MG63 (cell line): ENCODE data around the gene B4GALNT3. TPM values are rescaled to one million over a fixed set of nuclear protein-coding genes. Genes with fewer than 3 reads are reported as not detected.

ENCODE experiments used
- DNase-seq: peaks from one replicate; pipeline ENCODE4 v3.0.0-alpha.2; 2020
- H3K27me3 ChIP-seq: fragments of 250-450 bp; sonication (Bioruptor Pico); 2 replicates; pipeline ENCODE4 v1.5.1; 2020; ENCODE audit warnings: mild to moderate bottlenecking, moderate library complexity
- H3K36me3 ChIP-seq: fragments of 250-450 bp; sonication (Bioruptor Pico); 2 replicates; pipeline ENCODE4 v1.5.1; 2020; ENCODE audit warnings: mild to moderate bottlenecking, moderate library complexity
- H3K4me3 ChIP-seq: fragments of 250-450 bp; sonication (Bioruptor Pico); 2 replicates; pipeline ENCODE4 v1.5.1; 2020; ENCODE audit warnings: mild to moderate bottlenecking, moderate library complexity
- H3K9me3 ChIP-seq: fragments of 250-450 bp; sonication (Bioruptor Pico); 2 replicates; pipeline ENCODE4 v1.5.1; 2020; ENCODE audit warnings: mild to moderate bottlenecking, moderate library complexity
- total RNA-seq: library from RNA; depleted of rRNA; stranded (reverse); fragments of >200 nt; shearing (Covaris generic); gene quantifications from 2 replicates; pipeline ENCODE4 v1.2.3, GENCODE V29; 2014; ENCODE audit warnings: low replicate concordance

Gene B4GALNT3
- total RNA-seq, 1 experiment from 2014 or later, result 0.30 TPM

- no peak for DNase-seq
- no peak overlapping the region for H3K4me3 ChIP-seq
- no peaks in the 10 kb centered on the region for H3K36me3 ChIP-seq
- peaks cover 4% of the 10 kb centered on the region for H3K9me3 ChIP-seq
- peaks cover 6% of the 10 kb centered on the region; the same call in 1 of the 2 replicates for H3K27me3 ChIP-seq
Observed at GRCh38 chr12:524167-524951, 64.6 kb downstream of the B4GALNT3 start.

GRCh38 chr12:526089-526488, 66.3 kb downstream of the B4GALNT3 start:
- Histone ChIP-seq H3K27me3 (no peaks in the 10 kb centered on the region), H3K4me3 (no peak overlapping the region), H3K9me3 (peaks cover 5% of the 10 kb centered on the region), H3K36me3 (no peaks in the 10 kb centered on the region)
- DNase-seq, result no peak

- H3K4me3 ChIP-seq, result no peak overlapping the region
- no peak for DNase-seq
- no peaks in the 10 kb centered on the region for H3K36me3 ChIP-seq
Observed at GRCh38 chr12:527241-527640, 67.5 kb downstream of the B4GALNT3 start.

GRCh38 chr12:527729-528128, 68.0 kb downstream of the B4GALNT3 start:
- Histone ChIP-seq H3K4me3 (no peak overlapping the region), H3K27me3 (no peaks in the 10 kb centered on the region), H3K9me3 (peaks cover 14% of the 10 kb centered on the region), H3K36me3 (no peaks in the 10 kb centered on the region)
- no peak for DNase-seq

More at GRCh38 chr12:527241-527640, 67.5 kb downstream of the B4GALNT3 start:
- Histone ChIP-seq H3K9me3 (peaks cover 12% of the 10 kb centered on the region), H3K27me3 (no peaks in the 10 kb centered on the region)

GRCh38 chr12:530308-530707, 70.6 kb downstream of the B4GALNT3 start:
- peaks cover 14% of the 10 kb centered on the region for H3K9me3 ChIP-seq

GRCh38 chr12:530821-531220, 71.1 kb downstream of the B4GALNT3 start:
- no peaks in the 10 kb centered on the region for H3K36me3 ChIP-seq
- H3K4me3 ChIP-seq, result no peak overlapping the region
- peaks cover 14% of the 10 kb centered on the region for H3K9me3 ChIP-seq
- H3K27me3 ChIP-seq, result no peaks in the 10 kb centered on the region
- DNase-seq, result no peak

More at GRCh38 chr12:530308-530707, 70.6 kb downstream of the B4GALNT3 start:
- no peaks in the 10 kb centered on the region for H3K36me3 ChIP-seq
- H3K27me3 ChIP-seq, result no peaks in the 10 kb centered on the region
- DNase-seq, result peak; percentile 82
- H3K4me3 ChIP-seq, result no peak overlapping the region

GRCh38 chr12:531951-532585, 72.3 kb downstream of the B4GALNT3 start:
- H3K4me3 ChIP-seq, result no peak overlapping the region
- H3K36me3 ChIP-seq, result no peaks in the 10 kb centered on the region
- H3K27me3 ChIP-seq, result no peaks in the 10 kb centered on the region
- peaks cover 14% of the 10 kb centered on the region for H3K9me3 ChIP-seq
- no peak for DNase-seq

- no peaks in the 10 kb centered on the region for H3K27me3 ChIP-seq
- DNase-seq, result peak; percentile 79
- no peaks in the 10 kb centered on the region for H3K36me3 ChIP-seq
- no peak overlapping the region for H3K4me3 ChIP-seq
- peaks cover 14% of the 10 kb centered on the region for H3K9me3 ChIP-seq
Observed at GRCh38 chr12:532908-533565, 73.3 kb downstream of the B4GALNT3 start.

GRCh38 chr12:533718-534117, 74.0 kb downstream of the B4GALNT3 start:
- Histone ChIP-seq H3K27me3 (no peaks in the 10 kb centered on the region), H3K4me3 (no peak overlapping the region), H3K36me3 (no peaks in the 10 kb centered on the region), H3K9me3 (peaks cover 14% of the 10 kb centered on the region)
- DNase-seq, result no peak

- H3K27me3 ChIP-seq, result no peaks in the 10 kb centered on the region
- no peak for DNase-seq
- no peaks in the 10 kb centered on the region for H3K36me3 ChIP-seq
- H3K9me3 ChIP-seq, result peaks cover 12% of the 10 kb centered on the region
- no peak overlapping the region for H3K4me3 ChIP-seq
Observed at GRCh38 chr12:534216-534615, 74.5 kb downstream of the B4GALNT3 start.

GRCh38 chr12:535396-535795, 75.7 kb downstream of the B4GALNT3 start:
- Histone ChIP-seq H3K4me3 (no peak overlapping the region), H3K36me3 (no peaks in the 10 kb centered on the region), H3K27me3 (no peaks in the 10 kb centered on the region), H3K9me3 (peaks cover 10% of the 10 kb centered on the region)
- no peak for DNase-seq

GRCh38 chr12:536751-537245, 77.1 kb downstream of the B4GALNT3 start:
- Histone ChIP-seq H3K9me3 (peaks cover 7% of the 10 kb centered on the region), H3K4me3 (no peak overlapping the region), H3K27me3 (no peaks in the 10 kb centered on the region), H3K36me3 (no peaks in the 10 kb centered on the region)
- no peak for DNase-seq

- Histone ChIP-seq H3K27me3 (no peaks in the 10 kb centered on the region; the same call in 1 of the 2 replicates), H3K36me3 (no peaks in the 10 kb centered on the region), H3K9me3 (no peaks in the 10 kb centered on the region), H3K4me3 (no peak overlapping the region)
- no peak for DNase-seq
Observed at GRCh38 chr12:537772-538171, 78.0 kb downstream of the B4GALNT3 start.

GRCh38 chr12:538731-539539, 79.2 kb downstream of the B4GALNT3 start:
- Histone ChIP-seq H3K36me3 (no peaks in the 10 kb centered on the region), H3K9me3 (no peaks in the 10 kb centered on the region), H3K4me3 (no peak overlapping the region), H3K27me3 (no peaks in the 10 kb centered on the region; the same call in 1 of the 2 replicates)
- peak; percentile 60 for DNase-seq

- H3K4me3 ChIP-seq, result no peak overlapping the region
- H3K9me3 ChIP-seq, result no peaks in the 10 kb centered on the region
- H3K27me3 ChIP-seq, result no peaks in the 10 kb centered on the region; the same call in 1 of the 2 replicates
- DNase-seq, result no peak
- no peaks in the 10 kb centered on the region for H3K36me3 ChIP-seq
Observed at GRCh38 chr12:539540-540310, 80.0 kb downstream of the B4GALNT3 start.
